ENCODE measurements around the gene HCN4. TPM values are rescaled to one million over a fixed set of nuclear protein-coding genes. Genes with fewer than 3 reads are reported as not detected.

Gene HCN4
- total RNA-seq, 5 donors from 2014 or later (not counting 1 experiment from before 2014, with no cell fraction given): not detected

GRCh38 chr15:73383310-73384189 lies 14.8 kb upstream of the HCN4 start:
- H3K9me3 ChIP-seq: no peaks in the 10 kb centered on the region
- H3K9me3 Mint-ChIP-seq: peaks cover 10 to 19% (median 15%) of the 10 kb centered on the region in 3 donors
- no peak for DNase-seq
- no peaks in the 10 kb centered on the region for H3K36me3 ChIP-seq (ENCODE audit: control insufficient read depth in 2 of 2, extremely low read depth in 1 of 2, insufficient read depth in 1 of 2, low read length in 1 of 2)
- CTCF ChIA-PET: no interaction called here
- H3K27me3 ChIP-seq (replicated peaks in 1 of 2; ENCODE audit: control insufficient read depth in 2 of 2, extremely low read depth in 1 of 2, insufficient read depth in 2 of 2, low read length in 1 of 2): peaks cover 0 to 40% of the 10 kb centered on the region in 2 experiments
- no peak overlapping the region for H3K27ac ChIP-seq (ENCODE audit: low read length)
- 88% methylated on average over 5 of the region's 9 CpGs for WGBS (ENCODE audit: insufficient coverage)
- H3K27me3 Mint-ChIP-seq: peaks cover 40 to 47% of the 10 kb centered on the region in 2 donors
- no peak for ATAC-seq (replicated peaks in 1 of 4)
- POLR2A ChIA-PET: no interaction called here
- no peak overlapping the region for H3K27ac Mint-ChIP-seq
- H3K36me3 Mint-ChIP-seq: peaks cover 4% of the 10 kb centered on the region
- H3K4me1 ChIP-seq (ENCODE audit: control insufficient read depth in 1 of 2, extremely low read depth in 1 of 2, insufficient read depth in 2 of 2, low read length in 2 of 2): no peaks in the 10 kb centered on the region
- no peak overlapping the region for H3K4me3 ChIP-seq (ENCODE audit: control insufficient read depth in 1 of 2, extremely low read depth in 1 of 2, low read length in 1 of 2)
- no peak overlapping the region for H3K4me3 Mint-ChIP-seq
- H3K4me1 Mint-ChIP-seq: peaks cover 0 to 4% (median 0%) of the 10 kb centered on the region in 3 donors

DNA sequence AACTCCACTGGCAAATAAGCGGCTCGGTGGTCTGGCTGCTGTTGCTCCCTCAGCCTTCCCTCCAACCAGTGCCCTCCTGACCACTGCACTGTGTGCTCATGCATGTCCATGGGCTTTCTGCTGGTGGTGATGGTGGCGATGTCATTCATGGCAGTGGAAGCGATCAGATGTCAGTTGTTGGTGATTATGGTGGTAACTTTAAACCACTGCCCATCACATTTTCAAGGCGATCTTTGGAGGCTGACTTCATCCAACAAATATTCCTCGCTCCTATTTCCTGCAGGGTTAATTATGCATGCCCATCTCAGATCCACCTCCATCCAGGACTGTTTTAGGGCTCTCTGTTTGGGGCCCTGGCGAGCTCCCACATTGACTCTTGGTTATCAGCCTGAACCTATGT lies 13.4 kb upstream of the HCN4 start:
- H3K27me3 ChIP-seq (replicated peaks in 1 of 2; ENCODE audit: control insufficient read depth in 2 of 2, extremely low read depth in 1 of 2, insufficient read depth in 2 of 2, low read length in 1 of 2): peaks cover 0 to 32% of the 10 kb centered on the region in 2 experiments
- Mint-ChIP-seq H3K27ac (no peak overlapping the region), H3K9me3 (peaks cover 10 to 19% (median 15%) of the 10 kb centered on the region in 3 donors), H3K36me3 (peaks cover 4% of the 10 kb centered on the region), H3K4me3 (no peak overlapping the region), H3K27me3 (peaks cover 40 to 41% of the 10 kb centered on the region in 2 donors), H3K4me1 (no peaks in the 10 kb centered on the region)
- DNase-seq: no peak
- no peaks in the 10 kb centered on the region for H3K36me3 ChIP-seq (ENCODE audit: control insufficient read depth in 2 of 2, extremely low read depth in 1 of 2, insufficient read depth in 1 of 2, low read length in 1 of 2)
- H3K4me1 ChIP-seq (ENCODE audit: control insufficient read depth in 1 of 2, extremely low read depth in 1 of 2, insufficient read depth in 2 of 2, low read length in 2 of 2): no peaks in the 10 kb centered on the region
- WGBS (ENCODE audit: insufficient coverage): 100% methylated on average over 2 of the region's 7 CpGs
- ChIA-PET CTCF (no interaction called here), POLR2A (no interaction called here)
- ATAC-seq (replicated peaks in 1 of 4): no peak
- no peak overlapping the region for H3K27ac ChIP-seq (ENCODE audit: low read length)
- H3K4me3 ChIP-seq (ENCODE audit: control insufficient read depth in 1 of 2, extremely low read depth in 1 of 2, low read length in 1 of 2): no peak overlapping the region
- H3K9me3 ChIP-seq: no peaks in the 10 kb centered on the region

- Histone ChIP-seq H3K4me1 (ENCODE audit: control insufficient read depth in 1 of 2, extremely low read depth in 1 of 2, insufficient read depth in 2 of 2, low read length in 2 of 2) (no peaks in the 10 kb centered on the region), H3K27ac (ENCODE audit: low read length) (no peak overlapping the region), H3K36me3 (ENCODE audit: control insufficient read depth in 2 of 2, extremely low read depth in 1 of 2, insufficient read depth in 1 of 2, low read length in 1 of 2) (no peaks in the 10 kb centered on the region), H3K4me3 (ENCODE audit: control insufficient read depth in 1 of 2, extremely low read depth in 1 of 2, low read length in 1 of 2) (no peak overlapping the region), H3K9me3 (no peaks in the 10 kb centered on the region), H3K27me3 (replicated peaks in 1 of 2; ENCODE audit: control insufficient read depth in 2 of 2, extremely low read depth in 1 of 2, insufficient read depth in 2 of 2, low read length in 1 of 2) (peaks cover 0 to 27% of the 10 kb centered on the region in 2 experiments)
- peaks cover 37% of the 10 kb centered on the region in 2 donors for H3K27me3 Mint-ChIP-seq
- H3K27ac Mint-ChIP-seq: no peak overlapping the region
- WGBS (ENCODE audit: insufficient coverage): 14% methylated on average over 1 of the region's 2 CpGs
- H3K36me3 Mint-ChIP-seq: peaks cover 4% of the 10 kb centered on the region
- CTCF ChIA-PET: no interaction called here
- H3K9me3 Mint-ChIP-seq: peaks cover 10 to 19% (median 15%) of the 10 kb centered on the region in 3 donors
- POLR2A ChIA-PET: interaction anchor here in 1 of 2 donors (0.7 kb wide), 1 partner anchor 25 kb away, joined by 7 read pairs; no protein-coding TSS in a partner anchor
- ATAC-seq (replicated peaks in 1 of 4) (no peak), DNase-seq (no peak)
- no peak overlapping the region for H3K4me3 Mint-ChIP-seq
- no peaks in the 10 kb centered on the region for H3K4me1 Mint-ChIP-seq
Measured at GRCh38 chr15:73380661-73381060, 11.9 kb upstream of the HCN4 start.

DNA sequence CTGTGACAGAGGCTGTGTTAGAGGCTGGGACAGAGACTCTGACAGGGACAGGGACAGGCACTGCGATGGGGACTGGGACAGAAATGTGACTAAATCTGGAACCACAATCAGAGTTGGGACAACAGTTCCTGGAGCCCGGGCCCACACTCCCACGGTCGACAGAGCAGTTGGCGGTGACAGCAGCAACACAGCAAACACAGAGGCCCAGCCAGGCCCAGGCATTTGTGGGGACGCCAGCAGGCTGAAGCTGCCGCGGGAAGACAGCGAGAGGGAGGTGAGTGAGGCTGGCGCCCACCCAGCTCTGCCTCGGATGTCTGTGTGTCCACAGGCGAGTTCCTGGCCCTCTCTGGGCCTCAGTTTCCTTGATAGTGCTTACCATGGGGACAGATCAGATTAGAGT lies 9.3 kb upstream of the HCN4 start:
- peaks cover 10 to 18% (median 15%) of the 10 kb centered on the region in 3 donors for H3K9me3 Mint-ChIP-seq
- 78% methylated on average over 11 of the region's 12 CpGs for WGBS (ENCODE audit: insufficient coverage)

GRCh38 chr15:73375755-73376305 lies 7.1 kb upstream of the HCN4 start:
- Histone ChIP-seq H3K27ac (ENCODE audit: low read length) (no peak overlapping the region), H3K9me3 (no peaks in the 10 kb centered on the region), H3K27me3 (replicated peaks in 1 of 2; ENCODE audit: control insufficient read depth in 2 of 2, extremely low read depth in 1 of 2, insufficient read depth in 2 of 2, low read length in 1 of 2) (peaks cover 4 to 36% of the 10 kb centered on the region in 2 experiments), H3K4me1 (ENCODE audit: control insufficient read depth in 1 of 2, extremely low read depth in 1 of 2, insufficient read depth in 2 of 2, low read length in 2 of 2) (no peaks in the 10 kb centered on the region), H3K36me3 (ENCODE audit: control insufficient read depth in 2 of 2, extremely low read depth in 1 of 2, insufficient read depth in 1 of 2, low read length in 1 of 2) (no peaks in the 10 kb centered on the region), H3K4me3 (ENCODE audit: control insufficient read depth in 1 of 2, extremely low read depth in 1 of 2, low read length in 1 of 2) (no peak overlapping the region)
- Mint-ChIP-seq H3K36me3 (no peaks in the 10 kb centered on the region), H3K4me3 (no peak overlapping the region), H3K4me1 (no peaks in the 10 kb centered on the region), H3K27me3 (peaks cover 28 to 31% of the 10 kb centered on the region in 2 donors), H3K27ac (no peak overlapping the region), H3K9me3 (peaks cover 0 to 5% (median 5%) of the 10 kb centered on the region in 3 donors)
- DNase-seq: no peak
- WGBS (ENCODE audit: insufficient coverage): 78% methylated on average over 5 of the region's 6 CpGs
- no peak for ATAC-seq (replicated peaks in 1 of 4)
- ChIA-PET POLR2A (no interaction called here), CTCF (no interaction called here)

More for the DNA sequence above, 9.3 kb upstream of the HCN4 start:
- Mint-ChIP-seq H3K4me3 (no peak overlapping the region), H3K27ac (no peak overlapping the region), H3K36me3 (peaks cover 4% of the 10 kb centered on the region), H3K27me3 (peaks cover 26 to 30% of the 10 kb centered on the region in 2 donors), H3K4me1 (no peaks in the 10 kb centered on the region)
- H3K9me3 ChIP-seq: no peaks in the 10 kb centered on the region
- ChIA-PET POLR2A (no interaction called here), CTCF (no interaction called here)
- peaks cover 0 to 38% of the 10 kb centered on the region in 2 experiments for H3K27me3 ChIP-seq (replicated peaks in 1 of 2; ENCODE audit: control insufficient read depth in 2 of 2, extremely low read depth in 1 of 2, insufficient read depth in 2 of 2, low read length in 1 of 2)
- no peak overlapping the region for H3K4me3 ChIP-seq (ENCODE audit: control insufficient read depth in 1 of 2, extremely low read depth in 1 of 2, low read length in 1 of 2)
- H3K27ac ChIP-seq (ENCODE audit: low read length): no peak overlapping the region
- no peaks in the 10 kb centered on the region for H3K4me1 ChIP-seq (ENCODE audit: control insufficient read depth in 1 of 2, extremely low read depth in 1 of 2, insufficient read depth in 2 of 2, low read length in 2 of 2)
- no peaks in the 10 kb centered on the region for H3K36me3 ChIP-seq (ENCODE audit: control insufficient read depth in 2 of 2, extremely low read depth in 1 of 2, insufficient read depth in 1 of 2, low read length in 1 of 2)
- DNase-seq: no peak
- ATAC-seq (replicated peaks in 1 of 4): no peak

- no peaks in the 10 kb centered on the region for H3K9me3 ChIP-seq
- 85% methylated on average over 3 of the region's 5 CpGs for WGBS (ENCODE audit: insufficient coverage)
Measured at GRCh38 chr15:73375012-73375411, 6.3 kb upstream of the HCN4 start.

More at GRCh38 chr15:73375012-73375411, 6.3 kb upstream of the HCN4 start:
- ATAC-seq (replicated peaks in 1 of 4): no peak
- Mint-ChIP-seq H3K27ac (no peak overlapping the region), H3K36me3 (no peaks in the 10 kb centered on the region), H3K9me3 (no peaks in the 10 kb centered on the region), H3K4me3 (no peak overlapping the region), H3K27me3 (peaks cover 29 to 34% of the 10 kb centered on the region in 2 donors), H3K4me1 (no peaks in the 10 kb centered on the region)
- CTCF ChIA-PET: no interaction called here
- POLR2A ChIA-PET: no interaction called here
- Histone ChIP-seq H3K27ac (ENCODE audit: low read length) (no peak overlapping the region), H3K36me3 (ENCODE audit: control insufficient read depth in 2 of 2, extremely low read depth in 1 of 2, insufficient read depth in 1 of 2, low read length in 1 of 2) (no peaks in the 10 kb centered on the region), H3K4me3 (ENCODE audit: control insufficient read depth in 1 of 2, extremely low read depth in 1 of 2, low read length in 1 of 2) (no peak overlapping the region), H3K27me3 (replicated peaks in 1 of 2; ENCODE audit: control insufficient read depth in 2 of 2, extremely low read depth in 1 of 2, insufficient read depth in 2 of 2, low read length in 1 of 2) (peaks cover 12 to 43% of the 10 kb centered on the region in 2 experiments), H3K4me1 (ENCODE audit: control insufficient read depth in 1 of 2, extremely low read depth in 1 of 2, insufficient read depth in 2 of 2, low read length in 2 of 2) (no peaks in the 10 kb centered on the region)
- no peak for DNase-seq

Data from T-cell (primary cell).